Endothelial cell of umbilical vein (primary cell): ENCODE measurements around the gene SMURF1. TPM values are rescaled to one million over a fixed set of nuclear protein-coding genes. Genes with fewer than 3 reads are reported as not detected.

Experiments used
- BruUV-seq: library from RNA; stranded (reverse); fragments of 400-500 nt; replicated peaks from 2 replicates; lab custom pipeline; 2021; lab: Mats Ljungman, UMichigan
- CTCF ChIA-PET: fragments of 300-600, 350-600 bp; sonication (Branson Sonifier 250); formaldehyde crosslinking; loops from one replicate; lab custom pipeline; 2021; ENCODE audit warnings: antibody characterized with exemption, inconsistent platforms; lab: Charles Lee
- POLR2A ChIA-PET: fragments of 300-600, 350-600 bp; sonication (Branson Sonifier 250); formaldehyde crosslinking; loops from one replicate; lab custom pipeline; 2021; ENCODE audit warnings: antibody characterized with exemption, inconsistent platforms; lab: Charles Lee
- DNase-seq: peaks from one replicate; pipeline ENCODE4 v3.0.0-alpha.2; 2011; ENCODE audit warnings: low read depth, low spot score
- FAIRE-seq: peaks from 2 replicates; lab custom pipeline; 2011; peaks lifted over from hg19 to GRCh38; lab: Jason Lieb, UNC
- H2AFZ ChIP-seq: 2 replicates; pipeline ENCODE4 v1.6.0; 2012; ENCODE audit warnings: low read depth, low read length, control low read depth, inconsistent platforms
- H3K27ac ChIP-seq: 2 replicates; pipeline ENCODE4 v1.5.1; 2011; ENCODE audit warnings: low read depth, mild to moderate bottlenecking, control low read depth, low read length, moderate library complexity; ENCODE audit not compliant: insufficient read depth
- H3K27me3 ChIP-seq, 2 experiments: 2 replicates each; pipeline versions ENCODE4 v1.6.0 to v1.6.1; 2011; ENCODE audit warnings: low read length in 2 of 2, mixed read lengths in 1 of 2; ENCODE audit not compliant: control insufficient read depth in 2 of 2, insufficient read depth in 2 of 2
- H3K36me3 ChIP-seq, 2 experiments: 2 replicates in 1 of 2; 3 replicates in 1 of 2; pipeline ENCODE4 v1.5.1; 2011; ENCODE audit warnings: low read length in 2 of 2, mild to moderate bottlenecking in 1 of 2, moderate library complexity in 1 of 2; ENCODE audit not compliant: control insufficient read depth in 2 of 2, insufficient read depth in 2 of 2; ENCODE audit errors: extremely low read depth in 1 of 2
- H3K4me1 ChIP-seq: 3 replicates; pipeline ENCODE4 v1.5.1; 2011; ENCODE audit warnings: mild to moderate bottlenecking, low read length; ENCODE audit not compliant: control insufficient read depth, insufficient read depth; ENCODE audit errors: extremely low read depth
- H3K4me2 ChIP-seq: 2 replicates; pipeline ENCODE4 v1.6.1; 2011; ENCODE audit warnings: low read length, control low read depth, mixed read lengths; ENCODE audit not compliant: insufficient read depth
- H3K4me3 ChIP-seq, 3 experiments: fragments of 200-600 bp in 1 of 3; sonication (generic), shearing (Covaris generic) in 1 of 3; replicated peaks in 1 of 3; 2 replicates each; pipeline ENCODE4 v1.5.1; 2011 to 2016; ENCODE audit warnings: control low read depth in 3 of 3, low read length in 3 of 3, mild to moderate bottlenecking in 2 of 3, inconsistent platforms in 1 of 3, low read depth in 1 of 3, moderate library complexity in 1 of 3; ENCODE audit not compliant: insufficient read depth in 1 of 3
- H3K79me2 ChIP-seq: 2 replicates; pipeline ENCODE4 v1.6.0; 2012; ENCODE audit warnings: low read length, inconsistent platforms; ENCODE audit not compliant: control insufficient read depth, insufficient read depth
- H3K9ac ChIP-seq: replicated peaks from 2 replicates; pipeline ENCODE3; 2011; ENCODE audit warnings: low read length, control low read depth; ENCODE audit not compliant: insufficient read depth; ENCODE audit errors: extremely low read depth
- H3K9me1 ChIP-seq: replicated peaks from 3 replicates; pipeline ENCODE4 v1.6.0; 2011; ENCODE audit warnings: mild to moderate bottlenecking, low read length; ENCODE audit not compliant: control insufficient read depth, insufficient read depth; ENCODE audit errors: extremely low read depth
- H3K9me3 ChIP-seq: replicated peaks from 2 replicates; pipeline ENCODE4 v1.5.1; 2012; ENCODE audit warnings: low read length, inconsistent platforms; ENCODE audit not compliant: control insufficient read depth, insufficient read depth
- H4K20me1 ChIP-seq: replicated peaks from 2 replicates; pipeline ENCODE3; 2011; ENCODE audit warnings: mild to moderate bottlenecking, low read length; ENCODE audit not compliant: control insufficient read depth, insufficient read depth; ENCODE audit errors: extremely low read depth
- EZH2 ChIP-seq: IDR thresholded peaks from 2 replicates; pipeline ENCODE4 v1.6.1; 2012; ENCODE audit warnings: borderline replicate concordance, low read depth, mild to moderate bottlenecking, moderate library complexity, low read length, inconsistent platforms; ENCODE audit not compliant: severe bottlenecking
- FOS ChIP-seq: IDR thresholded peaks from 2 replicates; pipeline ENCODE4 v1.6.1; 2011; ENCODE audit warnings: mild to moderate bottlenecking, low read length, moderate library complexity, borderline replicate concordance; ENCODE audit not compliant: insufficient read depth
- GATA2 ChIP-seq: IDR thresholded peaks from 2 replicates; pipeline ENCODE4 v1.7.0; 2011; ENCODE audit warnings: low read depth, mild to moderate bottlenecking, moderate library complexity, mixed read lengths, low read length; ENCODE audit not compliant: insufficient read length, insufficient read depth
- JUN ChIP-seq: IDR thresholded peaks from 2 replicates; pipeline ENCODE4 v1.6.1; 2011; ENCODE audit warnings: borderline replicate concordance, low read depth; ENCODE audit not compliant: insufficient read length, insufficient read depth
- MYC ChIP-seq: IDR thresholded peaks from one replicate; pipeline ENCODE4 v1.6.1; 2011; ENCODE audit warnings: mild to moderate bottlenecking, low read depth, low read length
- POLR2A ChIP-seq: IDR thresholded peaks from 2 replicates; pipeline ENCODE4 v1.6.1; 2012; ENCODE audit warnings: low read depth, mild to moderate bottlenecking, control low read depth, low read length
- POLR2AphosphoS5 ChIP-seq: IDR thresholded peaks from 2 replicates; pipeline ENCODE4 v1.6.1; 2012; ENCODE audit warnings: low read depth, mild to moderate bottlenecking, control low read depth, low read length, moderate library complexity; ENCODE audit not compliant: insufficient read depth
- dilution Hi-C: fragments of 300-500 bp; cut with MboI; formaldehyde crosslinking; loops from one replicate; pipeline ENCODE4 v1.15.0; 2019; ENCODE audit warnings: low sequenced_read_pairs; ENCODE audit not compliant: extremely low pct_ligation_motif_present
- intact Hi-C: fragments of 100-400 bp; cut with micrococcal nuclease; formaldehyde crosslinking; loops from one replicate; pipeline ENCODE4 v1.10.0; 2022
- polyA plus RNA-seq, 4 experiments: library from polyadenylated mRNA; depleted of rRNA in 3 of 4; stranded (reverse) in 3 of 4; unstranded in 1 of 4; fragments of >200 nt; gene quantifications; 2 replicates each; pipeline versions ENCODE4 v1.2.1 to v1.2.3, GENCODE V29; 2011 to 2012; ENCODE audit warnings: missing spikeins in 1 of 4
- total RNA-seq: library from RNA; stranded (reverse); gene quantifications from 2 replicates; pipeline ENCODE4 v1.2.3, GENCODE V29; 2021
- TF ChIP-seq, protein P1 (sequence below), 2 donors: IDR thresholded peaks; 1 replicate in 1 of 2; 2 replicates in 1 of 2; pipeline ENCODE4 v1.5.1; 2011; ENCODE audit warnings: low read length in 2 of 2, mild to moderate bottlenecking in 2 of 2, moderate library complexity in 2 of 2, control low read depth in 1 of 2, inconsistent platforms in 1 of 2, low read depth in 1 of 2; ENCODE audit not compliant: insufficient read depth in 1 of 2; ENCODE audit errors: extremely low read depth in 1 of 2
- TF ChIP-seq, protein P2 (sequence below): IDR thresholded peaks from 2 replicates; pipeline ENCODE4 v1.6.1; 2011; ENCODE audit not compliant: insufficient read depth, insufficient read length

Gene SMURF1
- total and polyA plus RNA-seq, 2 donors (not counting 3 experiments of a cell fraction or from before 2014, with no cell fraction given): 11.5 to 22.8 TPM

DNA sequence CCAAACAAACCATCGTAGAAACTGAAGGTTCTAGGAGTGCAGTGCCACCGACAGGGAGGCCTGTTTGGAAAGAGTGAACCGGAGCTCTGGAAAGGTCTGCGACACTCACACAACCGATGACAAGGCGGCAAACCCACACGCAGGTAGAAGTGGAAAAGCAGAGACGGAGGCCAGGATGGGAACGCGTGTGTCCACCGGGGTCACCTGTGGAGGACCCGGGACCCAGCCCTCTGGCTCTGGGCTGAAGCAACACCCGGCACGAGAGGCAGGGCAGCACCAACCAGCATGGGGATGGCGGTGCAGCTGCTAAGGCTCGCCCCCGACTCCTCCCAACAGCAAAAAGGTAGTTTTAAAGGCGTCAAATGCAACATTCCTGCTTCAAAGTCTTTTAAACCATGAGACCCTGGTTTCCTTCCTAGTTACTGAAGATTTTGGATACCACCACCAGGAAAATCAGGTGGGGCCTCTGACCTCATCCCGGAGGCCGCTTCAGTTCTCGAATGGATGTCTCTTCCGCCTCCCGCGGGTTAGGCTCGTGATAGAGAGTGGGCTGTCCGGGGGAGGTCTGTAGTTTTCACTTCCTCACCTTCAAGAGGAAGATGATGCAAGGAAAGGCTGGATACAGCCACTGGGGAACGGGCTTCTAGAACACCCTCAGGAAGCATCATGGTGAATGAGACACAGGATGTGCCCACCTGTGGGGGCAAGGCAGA, 115.5 kb downstream of the SMURF1 start:
- Histone ChIP-seq H3K79me2 (peaks cover 6% of the 10 kb centered on the region), H3K4me1 (peaks cover 24% of the 10 kb centered on the region), H3K4me2 (no peak overlapping the region), H3K27me3 (no peaks in the 10 kb centered on the region), H3K9me3 (no peaks in the 10 kb centered on the region), H3K9me1 (no peaks in the 10 kb centered on the region), H3K27ac (peak overlapping the region; percentile 71), H3K4me3 (no peak overlapping the region), H4K20me1 (no peaks in the 10 kb centered on the region), H3K9ac (no peak overlapping the region), H2AFZ (no peak overlapping the region), H3K36me3 (peaks cover 6 to 20% of the 10 kb centered on the region in 2 experiments)
- DNase-seq: no peak
- dilution Hi-C loops (no loop called here), intact Hi-C loops (no loop called here)
- TF ChIP-seq POLR2A: no peak
- TF ChIP-seq EZH2: no peak
- no peak for TF ChIP-seq FOS
- no TSS peak for BruUV-seq
- no peak for FAIRE-seq
- CTCF ChIA-PET: no interaction called here
- POLR2A ChIA-PET: no interaction called here

DNA sequence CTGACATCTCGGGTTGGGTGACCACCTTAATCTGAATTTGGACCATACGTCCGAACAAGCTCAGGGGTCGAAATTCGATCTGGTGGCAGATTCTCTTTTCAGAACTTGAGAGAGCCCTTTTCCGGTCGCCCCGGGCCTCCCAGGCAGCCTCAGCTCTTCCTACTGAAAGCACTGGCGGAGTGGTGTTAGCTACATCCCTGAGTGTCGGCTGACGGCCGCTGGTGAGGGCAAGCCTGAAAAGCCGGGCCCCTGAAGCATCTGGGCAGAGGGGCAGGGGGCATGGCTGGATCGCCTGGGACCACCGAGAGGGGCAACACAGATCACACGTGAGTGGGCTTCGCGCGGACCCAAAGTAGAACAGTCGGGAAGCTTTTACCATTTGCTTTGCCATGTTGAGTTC, 116.1 kb downstream of the SMURF1 start:
- no TSS peak for BruUV-seq
- CTCF ChIA-PET: no interaction called here
- H2AFZ ChIP-seq: no peak overlapping the region
- peaks cover 6 to 16% of the 10 kb centered on the region in 2 experiments for H3K36me3 ChIP-seq
- H3K9me1 ChIP-seq: no peaks in the 10 kb centered on the region
- peaks cover 24% of the 10 kb centered on the region for H3K4me1 ChIP-seq
- intact Hi-C loops: no loop called here
- no peak overlapping the region for H3K4me2 ChIP-seq
- H3K9me3 ChIP-seq: no peaks in the 10 kb centered on the region
- no peaks in the 10 kb centered on the region for H4K20me1 ChIP-seq
- no peak overlapping the region for H3K9ac ChIP-seq
- FAIRE-seq (no peak), DNase-seq (no peak)
- dilution Hi-C loops: no loop called here
- TF ChIP-seq, protein P1, sequence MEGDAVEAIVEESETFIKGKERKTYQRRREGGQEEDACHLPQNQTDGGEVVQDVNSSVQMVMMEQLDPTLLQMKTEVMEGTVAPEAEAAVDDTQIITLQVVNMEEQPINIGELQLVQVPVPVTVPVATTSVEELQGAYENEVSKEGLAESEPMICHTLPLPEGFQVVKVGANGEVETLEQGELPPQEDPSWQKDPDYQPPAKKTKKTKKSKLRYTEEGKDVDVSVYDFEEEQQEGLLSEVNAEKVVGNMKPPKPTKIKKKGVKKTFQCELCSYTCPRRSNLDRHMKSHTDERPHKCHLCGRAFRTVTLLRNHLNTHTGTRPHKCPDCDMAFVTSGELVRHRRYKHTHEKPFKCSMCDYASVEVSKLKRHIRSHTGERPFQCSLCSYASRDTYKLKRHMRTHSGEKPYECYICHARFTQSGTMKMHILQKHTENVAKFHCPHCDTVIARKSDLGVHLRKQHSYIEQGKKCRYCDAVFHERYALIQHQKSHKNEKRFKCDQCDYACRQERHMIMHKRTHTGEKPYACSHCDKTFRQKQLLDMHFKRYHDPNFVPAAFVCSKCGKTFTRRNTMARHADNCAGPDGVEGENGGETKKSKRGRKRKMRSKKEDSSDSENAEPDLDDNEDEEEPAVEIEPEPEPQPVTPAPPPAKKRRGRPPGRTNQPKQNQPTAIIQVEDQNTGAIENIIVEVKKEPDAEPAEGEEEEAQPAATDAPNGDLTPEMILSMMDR (IDR thresholded peaks at IDR 0.05; ENCODE audit: extremely low read depth in 1 of 2, insufficient read depth in 1 of 2, low read depth in 1 of 2, low read length in 2 of 2): no peak
- TF ChIP-seq FOS (no peak), MYC (no peak), JUN (no peak), POLR2A (no peak), GATA2 (no peak), POLR2AphosphoS5 (no peak), EZH2 (no peak)
- TF ChIP-seq, protein P2, sequence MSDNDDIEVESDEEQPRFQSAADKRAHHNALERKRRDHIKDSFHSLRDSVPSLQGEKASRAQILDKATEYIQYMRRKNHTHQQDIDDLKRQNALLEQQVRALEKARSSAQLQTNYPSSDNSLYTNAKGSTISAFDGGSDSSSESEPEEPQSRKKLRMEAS: no peak
- peaks cover 6% of the 10 kb centered on the region for H3K79me2 ChIP-seq
- POLR2A ChIA-PET: no interaction called here
- H3K27ac ChIP-seq: no peak overlapping the region
- H3K4me3 ChIP-seq: no peak overlapping the region
- no peaks in the 10 kb centered on the region for H3K27me3 ChIP-seq
